Gastrocnemius medialis (tissue), 4 donors: Measurements from ENCODE around the gene NAA40. TPM values are rescaled to one million over a fixed set of nuclear protein-coding genes. Genes with fewer than 3 reads are reported as not detected.

Experiments
- ATAC-seq, 2 donors: fragments of 150-250 bp; one replicate each; pipeline ENCODE4 v1.9.1; 2016
- DNase-seq, 2 donors: peaks; one replicate each; pipeline ENCODE4 v3.0.0-alpha.2; 2019
- H3K27ac ChIP-seq, 4 donors: fragments of 200-600 bp; sonication (generic); 1 replicate in 1 of 4; 2 replicates in 3 of 4; pipeline ENCODE4 v1.5.1; 2016 to 2018; ENCODE audit warnings: mild to moderate bottlenecking in 2 of 4, moderate library complexity in 1 of 4
- H3K27me3 ChIP-seq, 3 donors: fragments of 200-600 bp; sonication (generic) in 2 of 3; 1 replicate in 1 of 3; 2 replicates in 2 of 3; pipeline versions ENCODE4 v1.5.1 to v1.6.0; 2016 to 2019; ENCODE audit warnings: mild to moderate bottlenecking in 1 of 3, moderate library complexity in 1 of 3
- H3K36me3 ChIP-seq, 2 donors: fragments of 200-600 bp; sonication (generic) in 1 of 2; one replicate each; pipeline ENCODE4 v1.5.1; 2017 to 2018
- H3K4me1 ChIP-seq, 2 donors: fragments of 200-600 bp; sonication (generic) in 1 of 2; one replicate each; pipeline ENCODE4 v1.5.1; 2016 to 2017; ENCODE audit warnings: mild to moderate bottlenecking in 2 of 2
- H3K4me3 ChIP-seq, 4 donors: fragments of 200-600 bp; sonication (generic) in 3 of 4; 1 replicate in 1 of 4; 2 replicates in 3 of 4; pipeline ENCODE4 v1.5.1; 2016 to 2019; ENCODE audit warnings: mild to moderate bottlenecking in 2 of 4
- H3K9me3 ChIP-seq, 3 donors: fragments of 200-600 bp; sonication (generic) in 2 of 3; 1 replicate in 1 of 3; 2 replicates in 2 of 3; pipeline ENCODE4 v1.5.1; 2016 to 2019
- POLR2A ChIP-seq, 2 donors: fragments of 450-650 bp; IDR thresholded peaks; one replicate each; pipeline ENCODE4 v1.6.1; 2017; ENCODE audit warnings: antibody characterized with exemption in 2 of 2, mild to moderate bottlenecking in 2 of 2, moderate library complexity in 2 of 2
- in situ Hi-C, 4 donors: fragments of 200-750 bp; cut with MboI; loops; one replicate each; pipeline versions ENCODE4 v1.15.0 to v1.8.0; 2017; ENCODE audit warnings: low sequenced_read_pairs in 4 of 4
- intact Hi-C: fragments of 100-400 bp; cut with DNase I; formaldehyde crosslinking; loops from one replicate; pipeline ENCODE4 v1.15.1; 2023; ENCODE audit warnings: low total_unique reads
- total RNA-seq, 4 donors: library from RNA; depleted of rRNA; stranded (reverse); fragments of >200 nt; gene quantifications; one replicate each; pipeline versions ENCODE4 v1.1.0 to v1.2.3, GENCODE V29; 2016
- TF ChIP-seq, protein P1 (sequence below), 5 experiments: fragments of 450-650 bp in 3 of 5; fragments of 200-600 bp in 2 of 5; sonication (generic) in 2 of 5; IDR thresholded peaks in 4 of 5; conservative IDR thresholded peaks in 1 of 5; 1 replicate in 4 of 5; 2 replicates in 1 of 5; pipeline ENCODE4 v1.5.1; 2016 to 2019; ENCODE audit warnings: antibody characterized with exemption in 5 of 5, mild to moderate bottlenecking in 3 of 5, moderate library complexity in 3 of 5

NAA40 gene
- 10 to 100 TPM in 1 of 4 donors, 1 to 10 TPM in 3; 4.9 to 11.4 (median 6.5) TPM for total RNA-seq

DNA sequence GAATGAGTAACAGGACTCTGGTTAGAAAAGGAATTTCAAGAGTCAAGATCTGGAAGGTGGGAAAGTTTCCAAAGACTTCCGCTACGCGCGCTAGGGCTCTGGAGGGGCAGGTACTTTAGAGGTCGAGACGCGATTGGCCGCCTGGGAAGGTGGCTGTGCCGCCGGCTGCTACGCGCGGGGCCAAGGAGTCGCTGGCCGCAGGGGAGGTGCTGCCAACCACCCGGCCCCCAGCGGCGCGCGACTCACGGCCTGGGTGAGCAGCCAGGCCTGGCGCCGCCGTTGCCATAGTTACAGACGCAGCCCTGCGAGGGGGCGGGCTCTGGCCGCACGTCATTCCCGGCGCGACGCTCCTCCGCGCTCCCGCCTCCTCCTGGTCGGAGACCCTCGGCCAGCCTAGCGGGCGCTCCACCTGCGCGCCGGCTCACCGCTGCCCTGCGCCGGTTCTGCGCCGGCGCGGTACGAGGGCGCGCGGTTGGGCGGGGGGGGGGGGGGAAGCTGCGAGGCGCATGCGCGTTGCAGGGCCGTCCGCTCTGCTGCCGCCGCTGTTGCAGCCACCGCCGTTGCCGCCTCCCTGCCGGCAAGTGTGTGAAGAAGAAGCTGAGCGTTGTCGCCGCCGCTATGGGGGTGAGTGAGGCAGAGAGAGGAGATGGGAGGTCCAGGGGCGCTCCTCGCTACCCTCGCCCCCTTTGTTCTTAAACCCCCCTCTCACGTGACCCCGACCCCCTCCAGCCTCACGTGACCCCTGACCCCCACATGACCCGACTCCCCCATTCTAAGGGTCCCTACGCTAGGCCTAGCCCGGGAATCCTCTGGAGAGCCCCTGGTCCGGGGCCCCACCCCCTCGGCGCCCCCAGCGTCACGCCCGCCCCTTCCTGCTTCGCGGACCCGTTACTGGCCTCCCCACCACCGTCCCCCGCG, at the start of gene NAA40:
Gene NAA40, plus strand, starts transcription at position 524 of the 918 bp plus-strand sequence. Its CDS starts 95 bp downstream, at position 619.
- DNase-seq, result peak; percentile 75 to 88
- no peaks in the 10 kb centered on the region for H3K27me3 ChIP-seq
- peak in 1 of 2 donors; percentile 32 for TF ChIP-seq POLR2A (IDR thresholded peaks at IDR 0.05)
- TF ChIP-seq, protein P1, sequence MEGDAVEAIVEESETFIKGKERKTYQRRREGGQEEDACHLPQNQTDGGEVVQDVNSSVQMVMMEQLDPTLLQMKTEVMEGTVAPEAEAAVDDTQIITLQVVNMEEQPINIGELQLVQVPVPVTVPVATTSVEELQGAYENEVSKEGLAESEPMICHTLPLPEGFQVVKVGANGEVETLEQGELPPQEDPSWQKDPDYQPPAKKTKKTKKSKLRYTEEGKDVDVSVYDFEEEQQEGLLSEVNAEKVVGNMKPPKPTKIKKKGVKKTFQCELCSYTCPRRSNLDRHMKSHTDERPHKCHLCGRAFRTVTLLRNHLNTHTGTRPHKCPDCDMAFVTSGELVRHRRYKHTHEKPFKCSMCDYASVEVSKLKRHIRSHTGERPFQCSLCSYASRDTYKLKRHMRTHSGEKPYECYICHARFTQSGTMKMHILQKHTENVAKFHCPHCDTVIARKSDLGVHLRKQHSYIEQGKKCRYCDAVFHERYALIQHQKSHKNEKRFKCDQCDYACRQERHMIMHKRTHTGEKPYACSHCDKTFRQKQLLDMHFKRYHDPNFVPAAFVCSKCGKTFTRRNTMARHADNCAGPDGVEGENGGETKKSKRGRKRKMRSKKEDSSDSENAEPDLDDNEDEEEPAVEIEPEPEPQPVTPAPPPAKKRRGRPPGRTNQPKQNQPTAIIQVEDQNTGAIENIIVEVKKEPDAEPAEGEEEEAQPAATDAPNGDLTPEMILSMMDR (IDR thresholded peaks at IDR 0.05 in 4 of 5, conservative IDR thresholded peaks at IDR 0.05 in 1 of 5), result peak in 1 of 5 experiments; percentile 12
- in situ Hi-C loops, result no loop called here
- H3K9me3 ChIP-seq, result no peaks in the 10 kb centered on the region
- H3K4me3 ChIP-seq, result peak within 1 kb of the TSS; percentile 69 to 84 (median 80)
- peak within 1 kb of the TSS; percentile 78 to 88 (median 84) for H3K27ac ChIP-seq
- intact Hi-C loops, result loop anchor here (1.0 kb wide), 1 partner anchor 20 kb away; no protein-coding TSS in a partner anchor
- no peaks in the 10 kb centered on the region for H3K36me3 ChIP-seq
- H3K4me1 ChIP-seq, result peaks cover 21% of the 10 kb centered on the region in 2 donors
- peak; percentile 78 to 86 for ATAC-seq

- intact Hi-C loops (no loop called here), in situ Hi-C loops (no loop called here)
- no peak for DNase-seq
- Histone ChIP-seq H3K27ac (peak overlapping the region in 1 of 4 donors; percentile 56), H3K27me3 (no peaks in the 10 kb centered on the region), H3K36me3 (no peaks in the 10 kb centered on the region), H3K9me3 (no peaks in the 10 kb centered on the region), H3K4me1 (peaks cover 20 to 24% of the 10 kb centered on the region in 2 donors), H3K4me3 (no peak overlapping the region)
- no peak for ATAC-seq
- no peak for TF ChIP-seq POLR2A (IDR thresholded peaks at IDR 0.05)
- TF ChIP-seq, protein P1 (IDR thresholded peaks at IDR 0.05 in 4 of 5, conservative IDR thresholded peaks at IDR 0.05 in 1 of 5), result no peak
Observed at GRCh38 chr11:63889344-63889743, 49.5 kb upstream of the NAA40 start.

- intact Hi-C loops (no loop called here), in situ Hi-C loops (no loop called here)
- no peaks in the 10 kb centered on the region for H3K27me3 ChIP-seq
- H3K27ac ChIP-seq, result no peak overlapping the region
- DNase-seq (no peak), ATAC-seq (no peak)
- no peak for TF ChIP-seq POLR2A (IDR thresholded peaks at IDR 0.05)
- H3K4me1 ChIP-seq, result peaks cover 20 to 24% of the 10 kb centered on the region in 2 donors
- H3K4me3 ChIP-seq, result no peak overlapping the region
- H3K9me3 ChIP-seq, result no peaks in the 10 kb centered on the region
- H3K36me3 ChIP-seq, result peaks cover 0 to 6% of the 10 kb centered on the region in 2 donors
Observed at GRCh38 chr11:63890368-63890767, 48.4 kb upstream of the NAA40 start.

- H3K27me3 ChIP-seq, result no peaks in the 10 kb centered on the region
- no peak for ATAC-seq
- H3K4me1 ChIP-seq, result peaks cover 18 to 20% of the 10 kb centered on the region in 2 donors
- H3K4me3 ChIP-seq, result no peak overlapping the region
- no peak for TF ChIP-seq POLR2A (IDR thresholded peaks at IDR 0.05)
- TF ChIP-seq, protein P1 (IDR thresholded peaks at IDR 0.05 in 4 of 5, conservative IDR thresholded peaks at IDR 0.05 in 1 of 5), result no peak
- H3K9me3 ChIP-seq, result no peaks in the 10 kb centered on the region
- peaks cover 0 to 25% of the 10 kb centered on the region in 2 donors for H3K36me3 ChIP-seq
- intact Hi-C loops (no loop called here), in situ Hi-C loops (no loop called here)
- no peak overlapping the region for H3K27ac ChIP-seq
- DNase-seq, result no peak
Observed at GRCh38 chr11:63892228-63892627, 46.6 kb upstream of the NAA40 start.

GRCh38 chr11:63893355-63893754, 45.4 kb upstream of the NAA40 start:
- no peak for DNase-seq
- H3K4me1 ChIP-seq, result peaks cover 6 to 11% of the 10 kb centered on the region in 2 donors
- intact Hi-C loops, result no loop called here
- no peaks in the 10 kb centered on the region for H3K27me3 ChIP-seq
- H3K9me3 ChIP-seq, result no peaks in the 10 kb centered on the region
- H3K27ac ChIP-seq, result no peak overlapping the region
- no peak for ATAC-seq
- in situ Hi-C loops, result no loop called here
- H3K36me3 ChIP-seq, result peaks cover 0 to 35% of the 10 kb centered on the region in 2 donors
- no peak overlapping the region for H3K4me3 ChIP-seq
- TF ChIP-seq, protein P1 (IDR thresholded peaks at IDR 0.05 in 4 of 5, conservative IDR thresholded peaks at IDR 0.05 in 1 of 5), result no peak
- TF ChIP-seq POLR2A (IDR thresholded peaks at IDR 0.05), result no peak
